Transverse colon (tissue), 4 donors: ENCODE results near the gene ACIN1. TPM values are rescaled to one million over a fixed set of nuclear protein-coding genes. Genes with fewer than 3 reads are reported as not detected.

Experiments
- DNase-seq: peaks from one replicate; pipeline ENCODE4 v3.0.0-alpha.2; 2019
- H3K27ac ChIP-seq, 4 donors: fragments of 200-600 bp; sonication (generic); 2 replicates each; pipeline ENCODE4 v1.5.1; 2016 to 2018; ENCODE audit warnings: inconsistent platforms in 4 of 4
- H3K27me3 ChIP-seq: fragments of 200-600 bp; sonication (generic); 2 replicates; pipeline ENCODE4 v1.5.1; 2017; ENCODE audit warnings: inconsistent platforms
- H3K36me3 ChIP-seq, 4 donors: fragments of 200-600 bp; sonication (generic); 2 replicates each; pipeline ENCODE4 v1.5.1; 2017 to 2019; ENCODE audit warnings: inconsistent platforms in 4 of 4
- H3K4me1 ChIP-seq, 4 donors: fragments of 200-600 bp; sonication (generic); 2 replicates each; pipeline ENCODE4 v1.5.1; 2017 to 2020; ENCODE audit warnings: inconsistent platforms in 4 of 4
- H3K4me3 ChIP-seq, 4 donors: fragments of 200-600 bp; sonication (generic); 1 replicate in 1 of 4; 2 replicates in 3 of 4; pipeline versions ENCODE4 v1.5.1 to v1.6.1; 2017 to 2019; ENCODE audit warnings: inconsistent platforms in 4 of 4
- H3K9me3 ChIP-seq, 2 donors: fragments of 200-600 bp; sonication (generic); 2 replicates each; pipeline ENCODE4 v1.5.1; 2017 to 2019; ENCODE audit warnings: inconsistent platforms in 2 of 2
- EP300 ChIP-seq: sonication (generic); formaldehyde crosslinking; IDR thresholded peaks from one replicate; pipeline ENCODE4 v1.6.1; 2017; ENCODE audit warnings: antibody characterized with exemption, low read depth
- POLR2A ChIP-seq: fragments of 450-650 bp; IDR thresholded peaks from one replicate; pipeline ENCODE4 v1.6.1; 2016; ENCODE audit warnings: antibody characterized with exemption, mild to moderate bottlenecking, moderate library complexity
- POLR2AphosphoS5 ChIP-seq, 3 donors: sonication (generic); formaldehyde crosslinking; IDR thresholded peaks; one replicate each; pipeline ENCODE4 v1.6.1; 2016; ENCODE audit warnings: antibody characterized with exemption in 3 of 3
- WGBS, 2 donors: methylation state at CpG; one replicate each; pipeline ENCODE4 v1.1.5; 2018; ENCODE audit warnings: low coverage in 1 of 2; 5-methylcytosine and 5-hydroxymethylcytosine counted together
- in situ Hi-C, 4 donors: fragments of 200-750 bp; cut with MboI; loops; one replicate each; pipeline versions ENCODE4 v1.15.0 to v1.15.1; 2017; ENCODE audit warnings: low sequenced_read_pairs in 3 of 4, low pct_ligation_motif_present in 1 of 4, low pct_unique_long_range_greater_than_20kb in 1 of 4
- intact Hi-C: fragments of 100-400 bp; cut with DNase I; formaldehyde crosslinking; loops from one replicate; pipeline ENCODE4 v1.15.1; 2023; ENCODE audit warnings: low total_unique reads
- total RNA-seq, 4 donors: library from RNA; depleted of rRNA; stranded (reverse); fragments of >200 nt; gene quantifications; one replicate each; pipeline ENCODE4 v1.1.0, GENCODE V29; 2016
- TF ChIP-seq, protein P1 (sequence below), 5 experiments: fragments of 200-600 bp in 3 of 5; fragments of 450-650 bp in 2 of 5; sonication (generic) in 3 of 5; IDR thresholded peaks; 1 replicate in 2 of 5; 2 replicates in 3 of 5; pipeline ENCODE4 v1.5.1; 2016 to 2017; ENCODE audit warnings: antibody characterized with exemption in 5 of 5, inconsistent platforms in 3 of 5, mild to moderate bottlenecking in 2 of 5, moderate library complexity in 1 of 5

The ACIN1 gene
- total RNA-seq, 4 donors from 2014 or later: 137 to 303 (median 222) TPM

- Histone ChIP-seq H3K36me3 (no peaks in the 10 kb centered on the region), H3K9me3 (no peaks in the 10 kb centered on the region), H3K27ac (no peak overlapping the region), H3K4me3 (no peak overlapping the region), H3K27me3 (no peaks in the 10 kb centered on the region), H3K4me1 (no peaks in the 10 kb centered on the region)
- no peak for DNase-seq
- intact Hi-C loops: no loop called here
- in situ Hi-C loops: no loop called here
- 96 to 100% methylated on average over 2 to 3 of the region's 3 CpGs for WGBS, 2 donors
- TF ChIP-seq, protein P1, sequence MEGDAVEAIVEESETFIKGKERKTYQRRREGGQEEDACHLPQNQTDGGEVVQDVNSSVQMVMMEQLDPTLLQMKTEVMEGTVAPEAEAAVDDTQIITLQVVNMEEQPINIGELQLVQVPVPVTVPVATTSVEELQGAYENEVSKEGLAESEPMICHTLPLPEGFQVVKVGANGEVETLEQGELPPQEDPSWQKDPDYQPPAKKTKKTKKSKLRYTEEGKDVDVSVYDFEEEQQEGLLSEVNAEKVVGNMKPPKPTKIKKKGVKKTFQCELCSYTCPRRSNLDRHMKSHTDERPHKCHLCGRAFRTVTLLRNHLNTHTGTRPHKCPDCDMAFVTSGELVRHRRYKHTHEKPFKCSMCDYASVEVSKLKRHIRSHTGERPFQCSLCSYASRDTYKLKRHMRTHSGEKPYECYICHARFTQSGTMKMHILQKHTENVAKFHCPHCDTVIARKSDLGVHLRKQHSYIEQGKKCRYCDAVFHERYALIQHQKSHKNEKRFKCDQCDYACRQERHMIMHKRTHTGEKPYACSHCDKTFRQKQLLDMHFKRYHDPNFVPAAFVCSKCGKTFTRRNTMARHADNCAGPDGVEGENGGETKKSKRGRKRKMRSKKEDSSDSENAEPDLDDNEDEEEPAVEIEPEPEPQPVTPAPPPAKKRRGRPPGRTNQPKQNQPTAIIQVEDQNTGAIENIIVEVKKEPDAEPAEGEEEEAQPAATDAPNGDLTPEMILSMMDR (IDR thresholded peaks at IDR 0.05): no peak
- TF ChIP-seq POLR2A (no peak), EP300 (no peak), POLR2AphosphoS5 (IDR thresholded peaks at IDR 0.05) (no peak)
These were observed 51.2 kb downstream of the ACIN1 start for GRCh38 chr14:23043754-23044153.

DNA sequence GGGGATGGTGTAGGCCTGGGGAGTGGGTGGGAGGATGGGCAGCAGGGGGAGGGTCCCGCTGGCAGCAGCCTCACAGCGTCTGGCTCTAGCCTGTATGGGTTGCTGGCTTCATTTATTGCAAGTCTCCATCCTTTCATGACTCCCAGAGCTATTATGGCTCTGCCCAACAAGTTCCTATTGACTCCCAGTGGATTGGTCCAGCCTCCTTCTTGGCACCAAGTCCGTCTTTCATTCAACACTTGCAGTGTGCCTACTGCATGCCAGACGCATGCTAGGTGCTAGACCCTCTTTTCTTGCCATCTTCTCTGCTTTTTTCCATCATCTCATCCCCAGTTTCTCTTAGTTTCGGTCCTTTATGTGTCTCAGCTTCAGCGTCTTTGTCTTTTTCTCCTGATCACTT, 51.8 kb downstream of the ACIN1 start:
- H3K27me3 ChIP-seq: no peaks in the 10 kb centered on the region
- WGBS, 2 donors: 76 to 87% methylated on average over 2 to 6 of the region's 6 CpGs
- intact Hi-C loops: no loop called here
- no peaks in the 10 kb centered on the region for H3K9me3 ChIP-seq
- no peak for TF ChIP-seq POLR2A
- TF ChIP-seq EP300: no peak
- no peak for TF ChIP-seq POLR2AphosphoS5 (IDR thresholded peaks at IDR 0.05)
- TF ChIP-seq, protein P1 (IDR thresholded peaks at IDR 0.05): no peak
- H3K27ac ChIP-seq: no peak overlapping the region
- DNase-seq: no peak
- no peaks in the 10 kb centered on the region for H3K4me1 ChIP-seq
- H3K4me3 ChIP-seq: no peak overlapping the region
- no peaks in the 10 kb centered on the region for H3K36me3 ChIP-seq
- in situ Hi-C loops: no loop called here

- Histone ChIP-seq H3K27me3 (no peaks in the 10 kb centered on the region), H3K4me3 (no peak within 1 kb of the TSS), H3K36me3 (no peaks in the 10 kb centered on the region), H3K4me1 (no peaks in the 10 kb centered on the region), H3K27ac (no peak within 1 kb of the TSS), H3K9me3 (no peaks in the 10 kb centered on the region)
- TF ChIP-seq POLR2AphosphoS5 (IDR thresholded peaks at IDR 0.05) (no peak), POLR2A (no peak), EP300 (no peak)
- TF ChIP-seq, protein P1 (IDR thresholded peaks at IDR 0.05): no peak
- 95% methylated on average over 31 of the region's 36 CpGs; no CpG with 5 or more reads in 1 of the 2 donors for WGBS, 2 donors
- intact Hi-C loops (no loop called here), in situ Hi-C loops (no loop called here)
- DNase-seq: no peak
These were observed 52.6 kb downstream of the ACIN1 start, which contains the start of gene PSMB11 for GRCh38 chr14:23042162-23042965. TSS of gene PSMB11 (plus strand) at chr14:23042212. CDS start at chr14:23042226, 14 bp downstream.

DNA sequence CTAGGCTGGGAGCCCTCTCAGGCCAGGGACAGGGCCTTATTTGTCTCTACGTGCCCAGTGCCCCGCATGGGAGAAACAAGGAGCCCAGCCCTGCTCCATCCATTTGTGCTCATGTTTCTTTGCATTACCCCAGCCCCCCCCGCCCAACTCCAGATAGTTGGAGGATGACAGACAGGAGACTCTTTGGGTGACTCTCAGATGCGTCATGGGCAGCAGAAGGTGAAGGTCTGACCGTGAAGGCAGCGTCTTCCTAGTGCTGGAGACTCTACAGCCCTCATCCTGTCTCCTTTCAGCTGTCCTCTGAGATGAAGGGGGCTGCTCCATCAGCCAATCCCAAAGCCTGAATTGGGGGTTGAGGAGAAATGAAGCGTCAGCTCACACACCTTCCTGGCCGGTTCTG, 53.2 kb downstream of the ACIN1 start:
- 80% methylated on average over 8 of the region's 8 CpGs; no CpG with 5 or more reads in 1 of the 2 donors for WGBS, 2 donors
- no peak overlapping the region for H3K27ac ChIP-seq
- in situ Hi-C loops: no loop called here
- no peak overlapping the region for H3K4me3 ChIP-seq
- H3K27me3 ChIP-seq: no peaks in the 10 kb centered on the region
- H3K4me1 ChIP-seq: no peaks in the 10 kb centered on the region
- H3K9me3 ChIP-seq: no peaks in the 10 kb centered on the region
- TF ChIP-seq, protein P1 (IDR thresholded peaks at IDR 0.05): no peak
- TF ChIP-seq EP300 (no peak), POLR2A (no peak)
- no peaks in the 10 kb centered on the region for H3K36me3 ChIP-seq
- intact Hi-C loops: no loop called here
- no peak for DNase-seq
